H1 (cell line): ENCODE data around the gene TAGLN2. TPM values are rescaled to one million over a fixed set of nuclear protein-coding genes. Genes with fewer than 3 reads are reported as not detected.

ENCODE experiments used
- CTCF ChIA-PET: fragments of 300-600 bp; sonication (Branson Sonifier 250); formaldehyde crosslinking; loops from one replicate; lab custom pipeline; 2021; ENCODE audit not compliant: partially characterized antibody; lab: Charles Lee
- POLR2A ChIA-PET: fragments of 300-600 bp; sonication (Branson Sonifier 250); formaldehyde crosslinking; loops from one replicate; lab custom pipeline; 2021; ENCODE audit warnings: inconsistent platforms; ENCODE audit not compliant: partially characterized antibody; lab: Charles Lee
- DNase-seq, 2 experiments: peaks; one replicate each; pipeline versions ENCODE4 v3.0.0 to v3.0.0-alpha.2; 2010 to 2022; ENCODE audit warnings: low spot score in 2 of 2, low read depth in 1 of 2, mixed read lengths in 1 of 2
- FAIRE-seq: peaks from 2 replicates; lab custom pipeline; 2011; peaks lifted over from hg19 to GRCh38; lab: Jason Lieb, UNC
- H2AFZ ChIP-seq: 2 replicates; pipeline ENCODE4 v1.8.1; 2012; ENCODE audit warnings: low read length, inconsistent platforms
- H2AK5ac ChIP-seq: 2 replicates; pipeline ENCODE4 v1.6.1; 2013; ENCODE audit warnings: low read depth, low read length
- H2BK120ac ChIP-seq: replicated peaks from 2 replicates; pipeline ENCODE3; 2013; ENCODE audit warnings: low read depth, low read length, inconsistent platforms
- H2BK12ac ChIP-seq: 2 replicates; pipeline ENCODE4 v1.6.1; 2013; ENCODE audit warnings: low read depth, low read length
- H2BK15ac ChIP-seq: 2 replicates; pipeline ENCODE4 v1.6.1; 2013; ENCODE audit warnings: low read length
- H2BK20ac ChIP-seq: 2 replicates; pipeline ENCODE4 v1.6.1; 2013; ENCODE audit warnings: low read length
- H2BK5ac ChIP-seq: 2 replicates; pipeline ENCODE4 v1.6.1; 2013; ENCODE audit warnings: low read depth, low read length
- H3K14ac ChIP-seq: 2 replicates; pipeline ENCODE4 v1.6.1; 2013; ENCODE audit warnings: inconsistent platforms; ENCODE audit not compliant: insufficient read length
- H3K18ac ChIP-seq: 2 replicates; pipeline ENCODE4 v1.6.1; 2013; ENCODE audit warnings: low read length; ENCODE audit errors: extremely low read depth
- H3K23ac ChIP-seq: 2 replicates; pipeline ENCODE4 v1.6.1; 2013; ENCODE audit warnings: inconsistent platforms; ENCODE audit not compliant: insufficient read length
- H3K23me2 ChIP-seq: 2 replicates; pipeline ENCODE4 v1.6.1; 2013; ENCODE audit warnings: low read depth, low read length
- H3K27ac ChIP-seq: 2 replicates; pipeline ENCODE4 v1.6.1; 2011; ENCODE audit warnings: low read depth, low read length, inconsistent platforms
- H3K27me3 ChIP-seq, 4 experiments: replicated peaks in 1 of 4; 1 replicate in 1 of 4; 2 replicates in 3 of 4; pipeline versions ENCODE4 v1.6.1 to v1.8.1; 2011 to 2013; ENCODE audit warnings: low read length in 3 of 4, mild to moderate bottlenecking in 3 of 4, inconsistent platforms in 2 of 4, mixed read lengths in 2 of 4, moderate library complexity in 1 of 4; ENCODE audit not compliant: control insufficient read depth in 3 of 4, insufficient read depth in 3 of 4; ENCODE audit errors: extremely low read depth in 1 of 4
- H3K36me3 ChIP-seq, 4 experiments: 2 replicates each; pipeline versions ENCODE4 v1.6.1 to v1.8.1; 2011 to 2013; ENCODE audit warnings: mild to moderate bottlenecking in 4 of 4, low read length in 3 of 4, moderate library complexity in 2 of 4, control low read depth in 1 of 4, inconsistent platforms in 1 of 4; ENCODE audit not compliant: insufficient read depth in 4 of 4, control insufficient read depth in 2 of 4
- H3K4ac ChIP-seq: replicated peaks from 2 replicates; pipeline ENCODE3; 2013; ENCODE audit warnings: low read length, low read depth, mixed read lengths, inconsistent platforms; ENCODE audit not compliant: insufficient read length
- H3K4me1 ChIP-seq, 4 experiments: replicated peaks in 1 of 4; 1 replicate in 1 of 4; 2 replicates in 3 of 4; pipeline versions ENCODE4 v1.6.1 to v1.8.1; 2011 to 2013; ENCODE audit warnings: low read length in 3 of 4, inconsistent platforms in 2 of 4, mixed read lengths in 1 of 4; ENCODE audit not compliant: insufficient read depth in 4 of 4, control insufficient read depth in 3 of 4
- H3K4me2 ChIP-seq, 2 experiments: 2 replicates each; pipeline versions ENCODE4 v1.6.1 to v1.8.1; 2011 to 2013; ENCODE audit warnings: low read depth in 2 of 2, low read length in 2 of 2, control low read depth in 1 of 2, inconsistent platforms in 1 of 2, mild to moderate bottlenecking in 1 of 2; ENCODE audit not compliant: insufficient read depth in 1 of 2
- H3K4me3 ChIP-seq, 4 experiments: fragments of 200-600, 300-600 bp in 1 of 4; sonication (generic), shearing (Covaris generic), sonication (Bioruptor Twin) in 1 of 4; 2 replicates each; pipeline versions ENCODE4 v1.5.1 to v1.8.1; 2011 to 2016; ENCODE audit warnings: low read length in 4 of 4, low read depth in 3 of 4, control low read depth in 2 of 4, inconsistent platforms in 2 of 4, mild to moderate bottlenecking in 2 of 4, mixed read lengths in 1 of 4, moderate library complexity in 1 of 4; ENCODE audit not compliant: insufficient read depth in 2 of 4; ENCODE audit errors: extremely low read depth in 1 of 4
- H3K56ac ChIP-seq: replicated peaks from 2 replicates; pipeline ENCODE3; 2013; ENCODE audit warnings: low read depth, mild to moderate bottlenecking, mixed read lengths, low read length, inconsistent platforms; ENCODE audit not compliant: insufficient read length
- H3K79me1 ChIP-seq: 2 replicates; pipeline ENCODE4 v1.6.1; 2013; ENCODE audit warnings: low read depth, low read length, control low read depth
- H3K79me2 ChIP-seq, 2 experiments: 2 replicates each; pipeline versions ENCODE4 v1.6.1 to v1.8.1; 2012 to 2013; ENCODE audit warnings: low read length in 2 of 2, mild to moderate bottlenecking in 2 of 2, inconsistent platforms in 1 of 2; ENCODE audit not compliant: insufficient read depth in 2 of 2, control insufficient read depth in 1 of 2
- H3K9ac ChIP-seq, 4 experiments: replicated peaks in 1 of 4; 1 replicate in 1 of 4; 2 replicates in 3 of 4; pipeline versions ENCODE4 v1.6.1 to v1.8.1; 2011 to 2013; ENCODE audit warnings: low read depth in 3 of 4, low read length in 3 of 4, control low read depth in 2 of 4, mild to moderate bottlenecking in 2 of 4, moderate library complexity in 2 of 4, inconsistent platforms in 1 of 4; ENCODE audit errors: extremely low read depth in 1 of 4
- H3K9me3 ChIP-seq, 2 experiments: 2 replicates each; pipeline versions ENCODE4 v1.6.1 to v1.8.1; 2012 to 2013; ENCODE audit warnings: mild to moderate bottlenecking in 2 of 2, moderate library complexity in 2 of 2, control low read depth in 1 of 2, inconsistent platforms in 1 of 2, low read depth in 1 of 2, low read length in 1 of 2, mixed read lengths in 1 of 2; ENCODE audit not compliant: insufficient read depth in 2 of 2
- H4K20me1 ChIP-seq, 2 experiments: replicated peaks in 1 of 2; 2 replicates each; pipeline versions ENCODE3 to v1.8.1; 2011 to 2013; ENCODE audit warnings: inconsistent platforms in 2 of 2, low read length in 2 of 2, mild to moderate bottlenecking in 1 of 2; ENCODE audit not compliant: insufficient read depth in 2 of 2, control insufficient read depth in 1 of 2
- H4K5ac ChIP-seq: 2 replicates; pipeline ENCODE4 v1.6.1; 2013; ENCODE audit warnings: low read length, low read depth, mixed read lengths, inconsistent platforms; ENCODE audit not compliant: insufficient read length
- H4K8ac ChIP-seq: 2 replicates; pipeline ENCODE4 v1.8.0; 2013; ENCODE audit warnings: mild to moderate bottlenecking, moderate library complexity, low read length, inconsistent platforms; ENCODE audit not compliant: insufficient read depth; ENCODE audit errors: extremely low read depth
- H4K91ac ChIP-seq: replicated peaks from 2 replicates; pipeline ENCODE3; 2013; ENCODE audit warnings: low read length, mixed read lengths, inconsistent platforms; ENCODE audit not compliant: insufficient read length
- CTBP2 ChIP-seq: IDR thresholded peaks from 2 replicates; pipeline ENCODE4 v1.7.0; 2011; ENCODE audit warnings: borderline replicate concordance, mild to moderate bottlenecking, moderate library complexity, mixed read lengths, low read length; ENCODE audit not compliant: insufficient read depth, insufficient read length
- SIN3A ChIP-seq, 2 experiments: IDR thresholded peaks in 1 of 2; conservative IDR thresholded peaks in 1 of 2; 2 replicates each; pipeline ENCODE4 v1.6.1; 2011 to 2012; ENCODE audit warnings: low read length in 2 of 2, improper control_type of control experiment in 1 of 2, low read depth in 1 of 2, mild to moderate bottlenecking in 1 of 2
- WGBS, 2 experiments: shearing (Covaris generic) in 1 of 2; methylation state at CpG; one replicate each; pipeline versions ENCODE4 v1.1.6 to v1.1.7; 2013 to 2015; ENCODE audit warnings: low lambda C conversion rate in 2 of 2, mixed read lengths in 2 of 2, inconsistent platforms in 1 of 2, low coverage in 1 of 2, missing lambda C conversion rate in 1 of 2; ENCODE audit not compliant: insufficient replicate concordance in 2 of 2, insufficient coverage in 1 of 2, insufficient read length in 1 of 2; ENCODE audit errors: extremely low coverage in 1 of 2, missing lambda C conversion rate in 1 of 2; 5-methylcytosine and 5-hydroxymethylcytosine counted together
- polyA plus RNA-seq, 7 experiments: library from polyadenylated mRNA; depleted of rRNA in 3 of 7; stranded (reverse) in 5 of 7; unstranded in 2 of 7; fragments of >200 nt in 5 of 7; fragments of 200-250 nt in 2 of 7; gene quantifications; 1 replicate in 5 of 7; 2 replicates in 1 of 7; 4 replicates in 1 of 7; pipeline versions ENCODE4 v1.2.1 to v1.2.3, GENCODE V29; 2011 to 2013; ENCODE audit warnings: missing spikeins in 2 of 7, mixed read lengths in 2 of 7
- total RNA-seq: library from RNA; stranded (reverse); fragmentation: NEBNext Ultra II Directional; extraction: Animal tissue kit (Norgen Biotek cat#: 25700); gene quantifications from 2 replicates; pipeline ENCODE4 v1.2.1, GENCODE V29; 2021

The TAGLN2 gene
- total and polyA plus RNA-seq, 2 of the 8 experiments (the other 6 are each of a cell fraction or from before 2014, with no cell fraction given), result 93.0 to 114 TPM

- H3K4ac ChIP-seq, result no peak overlapping the region
- H3K23me2 ChIP-seq, result peaks cover 9% of the 10 kb centered on the region; the same call in 1 of the 2 replicates
- no peak overlapping the region for H2AK5ac ChIP-seq
- no peak overlapping the region for H2BK20ac ChIP-seq
- ChIA-PET POLR2A (interaction anchor here (0.7 to 6.0 kb wide), 3 partner anchors 11 to 64 kb away, joined by 3 to 41 read pairs (median 9); no protein-coding TSS in a partner anchor), CTCF (interaction anchor here (1.0 to 35.5 kb wide), 7 partner anchors 9 to 142 kb away, joined by 3 to 696 read pairs (median 15); partner anchors contain the start of genes IGSF9 and SLAMF9)
- peaks cover 2% of the 10 kb centered on the region; the same call in 1 of the 2 replicates for H3K79me1 ChIP-seq
- peak overlapping the region; percentile 22 for H4K91ac ChIP-seq
- no peak overlapping the region for H2AFZ ChIP-seq
- WGBS, 2 experiments, result 82% methylated on average over 5 of the region's 5 CpGs; no CpG with 5 or more reads in 1 of the 2 experiments
- H4K20me1 ChIP-seq, result no peaks in the 10 kb centered on the region
- peak overlapping the region in 1 of 4 experiments; percentile 1; a peak in 2 of 7 replicates for H3K9ac ChIP-seq
- no peak overlapping the region; a peak in 1 of 4 replicates for H3K4me2 ChIP-seq
- no peak overlapping the region for H2BK15ac ChIP-seq
- no peak overlapping the region for H2BK5ac ChIP-seq
- H3K79me2 ChIP-seq, result peaks cover 3 to 12% of the 10 kb centered on the region in 2 experiments; a peak in 2 of 4 replicates
- no peak overlapping the region for H4K8ac ChIP-seq
- no peak overlapping the region for H3K56ac ChIP-seq
- DNase-seq (no peak), FAIRE-seq (no peak)
- H3K23ac ChIP-seq, result no peak overlapping the region
- no peak overlapping the region for H3K14ac ChIP-seq
- H2BK120ac ChIP-seq, result no peak overlapping the region
- no peak overlapping the region for H3K27ac ChIP-seq
- H3K27me3 ChIP-seq, result no peaks in the 10 kb centered on the region
- no peak overlapping the region for H2BK12ac ChIP-seq
- H3K18ac ChIP-seq, result no peak overlapping the region; the same call in 1 of the 2 replicates
- H3K4me1 ChIP-seq, result peaks cover 0 to 26% (median 19%) of the 10 kb centered on the region in 4 experiments; a peak in 6 of 7 replicates
- TF ChIP-seq CTBP2, result no peak
- 0 out of 4 replicates have a peak, but pooled peaks of 1 of the 2 experiments have one; percentile 45 for TF ChIP-seq SIN3A (conservative IDR thresholded peaks at IDR 0.05 in 1 of 2, IDR thresholded peaks at IDR 0.05 in 1 of 2; ENCODE audit: low read depth in 1 of 2, low read length in 2 of 2)
- no peak overlapping the region for H4K5ac ChIP-seq
- H3K36me3 ChIP-seq, result peaks cover 0 to 12% (median 1%) of the 10 kb centered on the region in 4 experiments; a peak in 5 of 8 replicates
- H3K9me3 ChIP-seq, result no peaks in the 10 kb centered on the region
- no peak overlapping the region for H3K4me3 ChIP-seq
These were observed 15.8 kb upstream of the TAGLN2 start for GRCh38 chr1:159941141-159941540.
